NCI-H146 (cell line): Measurements from ENCODE around the gene ZFTA.

Source experiments
- DNase-seq: peaks from one replicate; lab custom pipeline; 2025; lab: John Stamatoyannopoulos, UW

ZFTA gene

DNA sequence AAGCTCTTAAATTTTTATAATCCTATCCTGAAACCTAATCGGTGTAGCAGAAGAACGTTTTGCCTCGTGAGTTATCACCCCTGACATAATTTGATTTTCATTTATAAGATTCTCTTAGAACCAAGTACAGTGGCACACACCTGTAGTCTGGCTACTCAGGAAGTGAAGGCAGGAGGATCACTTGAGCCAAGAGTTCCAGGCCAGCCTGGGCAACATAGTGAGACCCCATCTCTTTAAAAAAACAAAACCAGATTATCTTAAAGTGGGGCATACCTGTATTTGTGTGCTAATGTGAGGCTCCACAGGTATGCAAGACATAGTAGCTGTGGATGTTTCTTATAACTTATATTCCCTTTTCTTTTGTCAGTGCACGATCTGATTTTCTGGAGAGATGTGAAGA, 19.0 kb downstream of the ZFTA start:
- no peak for DNase-seq

DNA sequence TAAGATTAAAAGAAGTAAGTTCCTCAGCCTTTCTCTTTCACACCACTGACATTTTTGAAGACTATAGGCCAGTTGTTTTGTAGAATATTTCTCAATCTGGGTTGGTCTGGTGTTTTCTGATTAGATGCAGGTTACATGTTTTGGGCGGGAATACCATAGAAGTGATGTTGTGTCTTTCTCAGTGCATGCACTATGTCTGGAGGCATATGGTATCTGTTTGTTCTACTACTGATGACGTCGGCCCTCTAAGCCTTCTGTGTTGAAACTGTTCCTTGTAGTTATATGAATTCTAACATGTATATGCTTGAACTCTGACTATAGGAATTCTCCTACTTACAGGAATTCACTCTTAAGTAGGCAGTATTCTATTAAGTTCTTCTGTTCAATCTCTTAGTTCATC, 21.6 kb downstream of the ZFTA start:
- DNase-seq: no peak

DNA sequence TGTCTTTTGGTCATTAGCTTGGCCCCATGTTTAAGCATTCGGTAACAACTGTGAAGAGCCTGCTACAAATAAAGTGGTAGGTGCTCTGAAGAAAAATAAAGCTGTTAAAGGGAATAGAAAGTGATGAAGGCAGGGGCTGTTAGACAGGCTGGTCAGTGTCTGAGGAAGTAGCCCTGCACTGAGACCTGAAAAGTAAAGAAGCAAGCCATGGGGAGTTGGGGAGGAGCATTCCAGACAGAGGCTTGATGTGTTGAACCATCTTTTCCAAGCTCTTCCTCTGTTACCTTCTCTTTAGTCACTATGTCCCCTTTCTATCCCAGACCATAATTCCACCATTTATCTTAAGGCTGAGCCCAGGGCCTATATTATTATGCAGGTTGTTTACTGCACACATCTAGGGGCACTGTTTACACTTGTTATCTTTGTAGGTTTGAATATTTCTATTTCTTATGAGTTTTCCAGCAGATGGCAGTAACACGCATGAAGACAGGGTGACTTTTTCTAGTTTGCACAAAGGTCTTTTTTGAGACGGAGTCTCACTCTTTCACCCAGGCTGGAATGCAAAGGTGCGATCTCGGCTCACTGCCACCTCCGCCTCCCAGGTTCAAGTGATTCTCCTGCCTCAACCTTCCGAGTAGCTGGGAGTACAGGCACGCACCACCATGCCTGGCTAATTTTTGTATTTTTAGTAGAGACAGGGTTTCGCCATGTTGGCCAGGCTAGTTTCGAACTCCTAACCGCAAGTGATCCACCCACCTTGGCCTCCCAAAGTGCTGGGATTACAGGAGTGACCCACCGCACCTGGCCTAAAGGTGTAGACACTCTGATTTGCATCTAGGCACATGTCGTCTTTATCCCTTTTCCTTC, 23.0 kb downstream of the ZFTA start:
- no peak for DNase-seq

DNA sequence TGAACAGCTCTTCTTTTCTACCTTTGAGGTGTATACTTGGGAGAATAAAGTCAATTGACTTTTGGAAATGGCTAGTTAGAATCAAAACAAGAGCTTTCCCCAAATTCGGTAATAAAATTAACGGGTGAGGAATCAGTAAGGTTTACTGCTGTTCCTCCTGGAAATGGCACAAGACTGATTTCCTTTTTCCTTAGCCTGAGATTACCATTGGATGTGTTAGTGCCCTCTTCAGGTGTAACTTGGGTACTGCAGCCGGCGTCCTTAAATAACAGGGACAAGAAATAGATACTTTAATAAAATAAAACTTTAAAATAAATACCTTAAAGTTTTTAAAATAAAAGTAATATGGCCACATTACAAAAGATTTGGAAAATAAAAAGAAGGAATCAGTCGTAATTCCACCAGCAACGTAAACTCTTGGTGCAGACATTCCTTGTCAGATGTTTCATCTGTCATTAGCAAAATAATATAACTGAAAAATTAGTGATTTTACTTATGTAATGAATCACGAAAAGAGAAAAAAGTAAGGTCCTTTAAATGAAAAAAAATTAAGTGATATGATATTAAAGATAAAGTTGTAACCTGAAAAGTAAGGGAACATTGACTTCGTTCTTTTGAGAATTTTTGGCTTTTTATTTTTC, 29.7 kb downstream of the ZFTA start:
- peak; percentile 44 for DNase-seq

DNA sequence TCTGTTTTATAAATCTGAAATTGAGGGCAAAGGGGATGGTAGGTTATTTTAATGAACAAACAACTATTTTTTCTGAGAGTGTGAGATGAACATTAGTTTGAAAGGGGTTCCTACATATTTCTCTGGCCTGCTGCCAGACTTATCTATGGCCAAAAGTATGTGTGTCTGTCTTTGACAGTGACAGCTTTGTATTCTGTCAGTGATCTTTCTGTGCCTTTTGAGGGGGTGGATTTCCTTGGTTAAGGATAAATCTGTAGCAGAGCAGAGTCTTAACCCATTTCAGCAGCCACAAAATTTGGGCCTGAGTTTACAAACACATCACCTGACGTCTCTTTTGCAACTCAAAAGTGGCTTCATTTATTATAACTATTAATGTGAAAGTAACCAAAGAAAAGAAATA, 30.9 kb downstream of the ZFTA start:
- no peak for DNase-seq

DNA sequence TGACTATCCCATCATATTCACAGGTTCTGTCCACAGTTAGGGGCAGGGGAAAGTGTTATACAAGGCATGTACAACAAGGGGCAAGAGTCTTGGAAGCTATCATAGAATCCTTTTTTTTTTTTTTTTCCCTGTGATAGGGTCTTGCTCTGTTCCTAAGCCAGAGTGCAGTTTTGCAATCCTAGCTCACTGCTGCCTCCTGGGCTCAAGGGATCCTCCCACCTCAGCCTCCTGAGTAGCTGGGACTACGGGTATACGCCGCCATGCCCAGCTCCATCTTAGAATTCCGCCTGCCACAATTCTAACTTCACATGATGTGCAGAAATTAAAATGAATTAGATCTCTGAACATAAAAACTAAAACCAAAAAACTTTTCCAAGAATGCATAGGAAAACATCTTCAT, 31.7 kb downstream of the ZFTA start:
- no peak for DNase-seq

DNA sequence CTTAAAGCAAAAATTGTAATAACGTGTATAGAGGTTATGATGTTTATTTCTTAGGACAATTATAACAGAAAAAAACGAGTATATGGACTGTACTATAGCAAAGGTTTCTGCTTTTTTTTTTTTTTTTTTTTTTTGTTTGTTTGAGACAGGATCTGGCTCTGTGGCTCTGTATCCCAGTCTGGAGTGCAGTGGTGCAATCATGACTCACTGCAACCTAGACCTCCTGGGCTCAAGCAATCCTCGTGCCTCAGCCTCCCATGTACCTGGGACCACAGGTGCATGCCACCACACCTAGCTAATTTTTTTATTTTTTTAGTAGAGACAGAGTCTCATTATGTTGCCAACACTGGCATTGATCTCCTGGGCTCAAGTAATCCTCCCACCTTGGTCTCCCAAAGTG, 39.2 kb downstream of the ZFTA start:
- no peak for DNase-seq

DNA sequence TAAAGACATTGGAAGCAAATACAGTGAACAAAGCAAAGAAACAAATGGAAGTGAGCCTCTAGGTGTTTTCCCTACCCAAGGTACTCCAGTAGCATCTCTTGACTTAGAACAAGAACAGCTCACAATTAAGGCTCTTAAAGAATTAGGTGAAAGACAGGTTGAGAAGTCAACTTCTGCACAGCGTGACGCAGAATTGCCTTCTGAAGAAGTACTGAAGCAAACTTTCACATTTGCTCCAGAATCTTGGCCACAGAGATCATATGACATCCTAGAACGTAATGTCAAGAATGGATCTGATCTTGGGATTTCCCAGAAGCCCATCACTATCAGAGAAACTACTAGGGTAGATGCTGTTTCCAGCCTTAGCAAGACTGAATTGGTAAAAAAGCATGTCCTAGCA, 48.0 kb downstream of the ZFTA start:
- DNase-seq: no peak

DNA sequence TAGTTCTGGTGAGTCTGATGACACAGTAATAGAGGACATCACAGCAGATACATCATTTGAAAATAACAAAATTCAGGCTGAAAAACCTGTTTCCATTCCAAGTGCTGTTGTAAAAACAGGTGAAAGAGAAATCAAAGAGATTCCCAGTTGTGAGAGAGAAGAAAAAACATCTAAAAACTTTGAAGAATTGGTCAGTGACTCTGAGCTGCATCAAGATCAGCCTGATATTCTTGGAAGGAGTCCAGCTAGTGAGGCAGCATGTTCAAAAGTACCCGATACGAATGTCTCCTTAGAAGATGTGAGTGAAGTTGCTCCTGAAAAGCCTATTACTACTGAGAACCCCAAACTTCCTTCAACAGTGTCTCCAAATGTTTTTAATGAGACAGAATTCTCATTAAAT, 48.6 kb downstream of the ZFTA start:
- DNase-seq: no peak

DNA sequence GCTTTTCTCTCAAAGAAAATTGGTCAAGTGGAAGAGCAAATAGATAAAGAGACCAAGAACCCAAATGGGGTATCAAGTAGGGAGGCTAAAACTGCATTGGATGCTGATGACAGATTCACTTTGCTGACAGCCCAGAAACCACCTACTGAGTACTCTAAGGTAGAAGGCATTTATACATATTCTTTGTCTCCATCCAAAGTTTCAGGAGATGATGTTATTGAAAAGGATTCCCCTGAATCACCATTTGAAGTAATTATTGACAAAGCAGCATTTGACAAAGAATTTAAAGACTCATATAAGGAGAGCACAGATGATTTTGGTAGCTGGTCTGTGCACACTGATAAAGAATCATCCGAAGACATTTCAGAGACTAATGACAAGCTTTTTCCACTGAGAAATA, 49.6 kb downstream of the ZFTA start:
- no peak for DNase-seq
